CD1c-positive myeloid dendritic cell (primary cell): ENCODE measurements around the gene FN3KRP.

Experiments used
- DNase-seq: peaks from one replicate; pipeline ENCODE4 v3.0.0-alpha.2; 2016; ENCODE audit errors: extremely low spot score

Gene FN3KRP

GRCh38 chr17:82687375-82687861 lies 29.1 kb upstream of the FN3KRP start:
- DNase-seq: no peak

DNA sequence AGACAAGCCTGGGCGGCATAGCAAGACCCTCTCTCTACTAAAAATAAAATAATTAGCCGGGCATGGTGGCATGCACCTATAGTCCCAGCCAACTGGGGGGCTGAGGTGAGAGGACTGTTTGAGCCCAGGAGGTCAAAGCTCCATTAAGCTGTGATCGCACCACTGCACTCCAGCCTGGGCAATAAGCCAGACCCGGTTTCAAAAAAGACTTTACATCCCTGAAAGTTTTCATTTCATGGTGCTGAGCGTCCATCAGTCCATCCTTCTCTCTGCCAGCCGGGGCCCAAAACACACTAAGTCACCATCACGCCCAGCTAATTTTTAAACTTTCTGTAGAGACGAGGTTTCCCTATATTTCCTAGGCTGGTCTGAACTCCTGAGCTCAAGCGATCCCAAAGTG lies 28.6 kb upstream of the FN3KRP start:
- no peak for DNase-seq

DNA sequence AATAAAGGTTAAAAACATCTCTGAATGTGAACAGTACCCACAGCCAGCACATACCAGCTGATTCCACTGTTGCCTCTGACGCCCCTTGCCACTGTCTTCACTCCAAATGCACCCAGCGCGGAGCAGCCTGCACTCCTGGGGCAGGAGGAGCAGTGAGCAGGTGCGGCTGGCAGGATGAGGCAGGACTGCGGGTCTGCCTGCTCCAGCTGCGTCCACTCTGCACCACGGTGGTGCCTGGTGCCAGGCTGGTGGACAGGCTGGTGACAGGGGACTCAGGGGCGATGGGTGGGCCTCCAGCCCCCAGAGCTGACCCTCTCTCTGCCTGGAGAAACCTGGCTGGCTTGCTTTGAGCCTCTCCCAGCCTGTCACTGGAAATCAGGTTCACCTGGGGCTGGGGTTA lies 27.4 kb upstream of the FN3KRP start:
- no peak for DNase-seq

- DNase-seq: no peak
These were observed 25.6 kb upstream of the FN3KRP start for GRCh38 chr17:82690786-82691489.

GRCh38 chr17:82691714-82692113 lies 24.8 kb upstream of the FN3KRP start:
- DNase-seq: no peak

DNA sequence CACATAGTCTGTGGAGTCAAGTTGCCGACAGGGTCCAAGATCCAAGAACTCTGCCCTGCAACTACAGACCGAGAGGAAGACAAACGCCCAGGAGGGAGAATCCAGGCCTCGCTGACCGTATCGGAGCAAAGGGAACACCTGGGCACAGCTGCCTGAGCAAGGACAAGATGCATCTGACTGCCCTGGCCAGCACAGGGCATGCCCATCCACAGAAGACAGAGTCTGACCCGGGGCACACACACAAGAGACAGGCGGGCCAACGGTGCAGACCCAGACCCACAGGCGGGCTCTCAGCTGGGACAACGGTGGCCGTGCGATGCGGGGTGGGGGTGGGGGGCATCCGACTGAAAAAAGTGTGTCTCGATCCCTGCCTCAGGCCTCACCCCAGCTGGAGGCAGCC lies 24.2 kb upstream of the FN3KRP start:
- no peak for DNase-seq

- DNase-seq: no peak
These were observed 23.2 kb upstream of the FN3KRP start for GRCh38 chr17:82693168-82693867.

GRCh38 chr17:82694647-82695046 lies 21.9 kb upstream of the FN3KRP start:
- no peak for DNase-seq

- DNase-seq: no peak
These were observed 20.2 kb upstream of the FN3KRP start for GRCh38 chr17:82696259-82696658.

GRCh38 chr17:82696916-82697807 lies 19.3 kb upstream of the FN3KRP start:
- no peak for DNase-seq

DNA sequence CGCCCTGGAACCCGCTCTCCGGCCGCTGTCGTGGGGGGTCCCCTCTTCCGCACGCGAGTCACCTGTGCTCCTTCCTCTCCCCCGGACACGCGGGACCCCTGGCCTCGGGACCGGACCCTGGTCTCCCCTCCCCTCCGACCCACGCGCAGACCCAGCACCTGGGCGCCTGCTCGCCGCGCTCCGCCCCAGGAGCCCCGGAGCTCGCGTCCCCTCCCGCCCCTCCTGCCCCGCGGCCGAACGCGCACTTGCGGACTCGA lies 18.8 kb upstream of the FN3KRP start:
- DNase-seq: no peak

DNA sequence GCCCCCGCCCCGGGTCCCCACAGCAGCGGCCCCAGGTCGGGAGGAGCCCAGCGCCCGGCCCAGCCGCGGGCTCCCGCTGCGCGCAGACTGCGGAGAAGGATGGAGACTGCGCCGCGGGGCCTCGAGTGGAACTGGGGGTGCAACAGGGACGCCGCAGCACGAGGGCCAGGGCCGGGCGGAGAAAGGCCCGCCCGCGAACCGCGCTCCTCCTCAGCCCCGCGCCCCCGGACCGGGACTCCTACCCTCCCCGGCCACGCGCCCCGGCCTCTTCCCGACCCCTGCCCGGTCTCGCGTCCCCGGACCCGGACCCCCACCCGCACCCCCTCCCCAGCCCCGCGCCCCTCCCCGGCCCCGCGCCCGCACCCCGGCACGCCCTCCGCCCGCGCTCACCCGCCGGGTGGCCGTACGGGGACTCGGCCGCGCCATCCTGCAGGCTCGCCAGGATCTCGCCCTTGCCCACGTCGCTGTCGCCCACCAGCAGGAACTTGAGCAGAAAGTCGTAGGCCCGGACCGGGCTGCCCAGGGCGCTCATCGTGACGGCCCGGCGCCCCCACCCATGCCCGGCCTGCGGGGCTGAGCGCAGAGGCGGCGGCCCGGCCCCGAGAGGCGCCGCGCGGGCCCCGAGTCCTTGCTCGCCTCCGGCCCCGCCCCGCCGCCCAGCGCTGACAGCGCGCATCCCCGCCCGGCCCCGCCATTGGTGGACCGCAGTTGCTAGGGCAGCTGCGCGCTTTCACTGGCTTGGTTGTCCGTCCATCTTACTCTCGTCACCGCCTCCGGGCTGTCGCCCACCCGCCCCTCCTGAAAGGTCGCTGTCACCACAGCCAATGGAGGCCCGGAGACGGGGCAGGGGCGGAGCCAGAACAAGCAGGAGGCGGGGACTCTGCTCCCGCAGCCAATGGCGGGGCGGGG lies 18.2 kb upstream of the FN3KRP start, which contains the start of gene RAB40B:
RAB40B (minus strand) TSS at position 634 of the 909 bp plus-strand sequence; CDS start at position 532, 102 bp downstream.
- DNase-seq: peak; percentile 99

DNA sequence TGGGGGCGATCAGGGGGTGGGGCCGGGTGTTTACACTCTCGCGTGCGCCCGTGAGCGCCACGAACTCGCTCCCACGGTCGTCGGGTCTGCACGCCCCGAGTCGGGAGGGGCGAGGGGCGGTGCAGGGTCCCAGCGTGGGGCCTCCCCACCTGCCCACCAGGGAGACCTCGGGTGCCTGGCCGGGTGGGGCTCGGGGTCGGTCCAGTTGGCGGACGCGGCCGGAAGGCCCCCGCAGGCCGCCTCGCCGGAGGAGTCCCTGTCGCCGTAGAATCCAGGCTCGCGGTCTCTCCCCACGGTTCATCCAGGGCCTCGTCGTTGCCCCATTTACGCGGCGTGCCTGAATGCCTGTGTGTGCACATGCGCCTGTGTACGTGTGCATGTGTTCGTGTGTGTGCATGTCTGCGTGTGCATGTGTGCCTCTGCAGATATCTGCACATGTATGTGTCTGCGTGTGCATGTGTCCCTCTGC lies 17.5 kb upstream of the FN3KRP start:
- no peak for DNase-seq

GRCh38 chr17:82699551-82699950 lies 17.0 kb upstream of the FN3KRP start:
- no peak for DNase-seq

- DNase-seq: no peak
These were observed 14.1 kb upstream of the FN3KRP start for GRCh38 chr17:82702231-82702927.

DNA sequence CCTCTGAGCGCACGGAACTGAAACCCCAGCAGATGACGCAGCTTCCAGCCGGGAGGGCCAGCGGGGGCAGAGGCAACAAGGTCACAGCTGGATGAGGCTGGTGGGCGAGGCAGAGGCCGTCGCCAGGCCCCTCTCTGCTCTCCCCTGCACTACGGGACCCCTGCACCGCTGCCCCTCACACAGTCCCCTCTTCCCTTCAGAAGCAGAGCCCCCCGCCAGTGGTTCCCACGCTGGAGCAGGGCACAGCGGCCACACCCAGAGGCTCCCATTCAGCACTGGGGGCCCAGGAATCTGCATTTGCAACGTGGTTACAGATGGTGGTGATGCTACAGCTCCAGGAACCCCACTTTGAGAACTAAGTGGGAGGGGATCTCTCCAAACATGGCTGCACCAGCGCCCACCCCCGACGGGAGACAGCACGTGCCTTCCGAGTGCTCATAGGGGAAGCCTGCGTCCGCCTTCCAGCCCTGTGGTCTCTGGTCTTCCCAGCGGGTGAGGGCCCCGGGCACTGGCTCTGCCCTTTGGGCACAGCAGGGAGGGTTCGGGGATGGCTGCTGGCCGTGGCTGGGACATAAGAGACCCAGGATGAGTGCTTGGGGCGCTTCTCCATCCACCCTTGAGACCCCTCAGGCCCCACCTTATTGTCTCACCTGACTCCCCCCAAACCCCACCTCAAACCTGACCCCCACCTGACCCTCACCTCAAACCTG lies 13.3 kb upstream of the FN3KRP start:
- DNase-seq: no peak

GRCh38 chr17:82703935-82704865 lies 12.3 kb upstream of the FN3KRP start:
- no peak for DNase-seq

DNA sequence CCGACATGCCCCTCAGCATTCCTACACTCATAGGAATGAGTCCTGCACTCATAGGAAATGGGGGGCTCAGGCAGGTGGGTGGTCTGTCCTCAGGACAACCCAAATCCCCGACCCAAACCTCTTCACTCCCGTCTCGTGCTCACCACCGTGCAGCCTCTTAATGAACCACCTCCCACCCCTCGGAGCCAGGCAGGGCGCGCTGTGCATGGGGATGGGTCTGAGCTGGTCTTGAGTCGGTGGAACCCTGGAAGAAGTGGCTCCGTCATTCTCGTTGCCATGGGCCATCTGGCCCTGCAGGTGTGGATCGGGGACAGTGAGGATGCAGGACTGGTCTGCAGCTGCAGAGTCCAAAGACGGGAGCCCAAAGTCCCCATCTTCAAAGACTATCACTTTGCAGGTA lies 11.6 kb upstream of the FN3KRP start:
- no peak for DNase-seq

GRCh38 chr17:82705756-82706155 lies 10.8 kb upstream of the FN3KRP start:
- no peak for DNase-seq
